MM.1S (cell line): ENCODE results near the gene RHOF.

Experiments used
- DNase-seq: peaks from one replicate; pipeline ENCODE4 v3.0.0-alpha.2; 2015
- H2AFZ ChIP-seq: fragments of 300-600 bp; sonication (generic); 2 replicates; pipeline ENCODE4 v1.6.0; 2016; ENCODE audit warnings: antibody characterized with exemption, low read length
- H3F3A ChIP-seq: fragments of 300-600 bp; sonication (generic); 2 replicates; pipeline ENCODE4 v1.6.1; 2016; ENCODE audit warnings: mild to moderate bottlenecking, antibody characterized with exemption, low read length, moderate library complexity, mixed read lengths; ENCODE audit not compliant: insufficient read depth
- H3K27ac ChIP-seq: fragments of 300-600 bp; sonication (generic); 2 replicates; pipeline ENCODE4 v1.5.1; 2016; ENCODE audit warnings: mild to moderate bottlenecking, low read length
- H3K27me3 ChIP-seq: fragments of 300-600 bp; sonication (generic); replicated peaks from 2 replicates; pipeline ENCODE4 v1.6.0; 2016; ENCODE audit warnings: low read length; ENCODE audit not compliant: insufficient read depth
- H3K36me3 ChIP-seq: fragments of 300-600 bp; sonication (generic); replicated peaks from 2 replicates; pipeline ENCODE4 v1.6.1; 2016; ENCODE audit warnings: mild to moderate bottlenecking, low read length, mixed read lengths; ENCODE audit not compliant: insufficient read depth
- H3K4me1 ChIP-seq: fragments of 300-600 bp; sonication (generic); 2 replicates; pipeline ENCODE4 v1.6.1; 2016; ENCODE audit warnings: low read length, mixed read lengths
- H3K4me2 ChIP-seq: fragments of 300-600 bp; sonication (generic); 2 replicates; pipeline ENCODE4 v1.6.0; 2016; ENCODE audit warnings: low read depth, low read length
- H3K4me3 ChIP-seq: fragments of 300-600 bp; sonication (generic); 2 replicates; pipeline ENCODE4 v1.5.1; 2016; ENCODE audit warnings: low read length, mixed read lengths
- H3K79me2 ChIP-seq: fragments of 300-600 bp; sonication (generic); 2 replicates; pipeline ENCODE4 v1.6.1; 2016; ENCODE audit warnings: mixed run types, low read length, mixed read lengths
- H3K9ac ChIP-seq: fragments of 300-600 bp; sonication (generic); 2 replicates; pipeline ENCODE4 v1.6.1; 2016; ENCODE audit warnings: low read length, mixed read lengths
- H3K9me2 ChIP-seq: fragments of 300-600 bp; sonication (generic); replicated peaks from 2 replicates; pipeline ENCODE4 v1.6.1; 2016; ENCODE audit warnings: mild to moderate bottlenecking, low read length, mixed read lengths; ENCODE audit not compliant: insufficient read depth
- H3K9me3 ChIP-seq: fragments of 300-600 bp; sonication (generic); replicated peaks from 2 replicates; pipeline ENCODE4 v1.6.1; 2016; ENCODE audit warnings: mild to moderate bottlenecking, low read length, mixed read lengths; ENCODE audit not compliant: insufficient read depth
- H4K20me1 ChIP-seq: fragments of 300-600 bp; sonication (generic); 2 replicates; pipeline ENCODE4 v1.6.1; 2016; ENCODE audit warnings: mild to moderate bottlenecking, low read length, moderate library complexity, mixed read lengths; ENCODE audit not compliant: insufficient read depth
- EZH2 ChIP-seq: fragments of 300-600 bp; sonication (generic); optimal IDR thresholded peaks from 2 replicates; pipeline ENCODE3; 2017; ENCODE audit warnings: low read depth, mild to moderate bottlenecking, antibody characterized with exemption, low read length, mixed read lengths
- EZH2phosphoT487 ChIP-seq: fragments of 300-600 bp; sonication (generic); IDR thresholded peaks from 2 replicates; pipeline ENCODE4 v1.6.1; 2018; ENCODE audit warnings: antibody characterized with exemption, low read length
- TF ChIP-seq, protein P1 (sequence below): fragments of 300-600 bp; sonication (generic); IDR thresholded peaks from 2 replicates; pipeline ENCODE4 v1.5.1; 2016; ENCODE audit warnings: antibody characterized with exemption, low read length, mixed read lengths

Gene RHOF

DNA sequence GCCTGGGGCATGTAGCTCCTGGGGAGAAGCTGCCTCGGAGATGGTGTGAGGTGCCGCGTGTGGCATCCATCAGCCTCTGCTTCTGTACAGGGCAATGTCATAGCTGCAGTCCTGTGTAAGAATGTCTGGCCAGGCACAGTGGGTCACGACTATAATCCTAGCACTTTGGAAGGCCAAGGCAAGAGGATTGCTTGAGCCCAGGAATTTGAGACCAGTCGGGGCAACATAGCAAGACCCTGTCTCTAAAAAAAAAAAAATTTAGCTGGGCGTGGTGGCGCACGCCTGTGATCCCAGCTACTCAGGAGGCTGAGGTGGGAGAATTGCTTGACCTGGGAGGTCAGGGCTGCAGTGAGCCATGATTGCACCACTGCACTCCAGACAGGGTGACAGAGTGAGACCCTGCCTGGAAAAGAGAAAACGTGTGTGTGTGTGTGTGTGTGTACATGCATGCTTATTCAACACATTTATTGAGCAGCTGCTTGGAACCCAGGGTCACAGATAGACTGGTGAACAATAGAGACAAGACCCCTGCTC is 24.1 kb downstream of the RHOF start:
- H3K79me2 ChIP-seq, result no peaks in the 10 kb centered on the region
- H3K9ac ChIP-seq, result no peak overlapping the region
- H2AFZ ChIP-seq, result no peak overlapping the region
- no peaks in the 10 kb centered on the region for H3K4me1 ChIP-seq
- no peak overlapping the region for H3K4me3 ChIP-seq
- H3K27ac ChIP-seq, result no peak overlapping the region
- TF ChIP-seq, protein P1, sequence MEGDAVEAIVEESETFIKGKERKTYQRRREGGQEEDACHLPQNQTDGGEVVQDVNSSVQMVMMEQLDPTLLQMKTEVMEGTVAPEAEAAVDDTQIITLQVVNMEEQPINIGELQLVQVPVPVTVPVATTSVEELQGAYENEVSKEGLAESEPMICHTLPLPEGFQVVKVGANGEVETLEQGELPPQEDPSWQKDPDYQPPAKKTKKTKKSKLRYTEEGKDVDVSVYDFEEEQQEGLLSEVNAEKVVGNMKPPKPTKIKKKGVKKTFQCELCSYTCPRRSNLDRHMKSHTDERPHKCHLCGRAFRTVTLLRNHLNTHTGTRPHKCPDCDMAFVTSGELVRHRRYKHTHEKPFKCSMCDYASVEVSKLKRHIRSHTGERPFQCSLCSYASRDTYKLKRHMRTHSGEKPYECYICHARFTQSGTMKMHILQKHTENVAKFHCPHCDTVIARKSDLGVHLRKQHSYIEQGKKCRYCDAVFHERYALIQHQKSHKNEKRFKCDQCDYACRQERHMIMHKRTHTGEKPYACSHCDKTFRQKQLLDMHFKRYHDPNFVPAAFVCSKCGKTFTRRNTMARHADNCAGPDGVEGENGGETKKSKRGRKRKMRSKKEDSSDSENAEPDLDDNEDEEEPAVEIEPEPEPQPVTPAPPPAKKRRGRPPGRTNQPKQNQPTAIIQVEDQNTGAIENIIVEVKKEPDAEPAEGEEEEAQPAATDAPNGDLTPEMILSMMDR, result no peak
- no peak for TF ChIP-seq EZH2phosphoT487
- TF ChIP-seq EZH2, result no peak
- DNase-seq, result no peak
- H3K4me2 ChIP-seq, result no peak overlapping the region
- H3F3A ChIP-seq, result no peaks in the 10 kb centered on the region
- no peaks in the 10 kb centered on the region for H3K9me2 ChIP-seq
- no peaks in the 10 kb centered on the region for H3K9me3 ChIP-seq
- no peaks in the 10 kb centered on the region for H3K36me3 ChIP-seq
- no peaks in the 10 kb centered on the region for H4K20me1 ChIP-seq
- H3K27me3 ChIP-seq, result no peaks in the 10 kb centered on the region

DNA sequence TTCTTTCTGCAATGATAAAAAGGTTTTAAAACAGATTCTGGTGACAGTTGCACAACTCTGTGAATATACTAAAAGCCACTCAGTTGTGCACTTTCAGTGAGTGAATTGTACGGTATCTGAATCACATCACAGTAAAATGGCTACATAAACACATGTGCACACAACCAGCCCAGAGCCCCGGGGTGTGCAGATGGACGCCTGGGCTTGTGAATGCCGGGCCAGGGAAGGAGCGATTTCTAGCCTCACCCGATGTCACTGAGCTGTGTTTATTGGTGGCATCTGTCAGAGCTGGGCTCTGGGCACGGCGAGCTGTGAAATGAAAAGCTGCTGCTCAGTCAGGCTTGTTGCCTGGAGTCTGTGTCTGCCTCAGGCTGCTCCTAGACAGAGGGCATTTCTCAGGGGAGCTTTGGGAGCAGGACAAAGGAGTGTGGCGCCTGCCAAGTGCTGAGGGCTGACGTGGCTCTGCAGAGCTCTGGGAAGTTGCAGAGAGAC is 25.9 kb downstream of the RHOF start:
- H4K20me1 ChIP-seq, result no peaks in the 10 kb centered on the region

DNA sequence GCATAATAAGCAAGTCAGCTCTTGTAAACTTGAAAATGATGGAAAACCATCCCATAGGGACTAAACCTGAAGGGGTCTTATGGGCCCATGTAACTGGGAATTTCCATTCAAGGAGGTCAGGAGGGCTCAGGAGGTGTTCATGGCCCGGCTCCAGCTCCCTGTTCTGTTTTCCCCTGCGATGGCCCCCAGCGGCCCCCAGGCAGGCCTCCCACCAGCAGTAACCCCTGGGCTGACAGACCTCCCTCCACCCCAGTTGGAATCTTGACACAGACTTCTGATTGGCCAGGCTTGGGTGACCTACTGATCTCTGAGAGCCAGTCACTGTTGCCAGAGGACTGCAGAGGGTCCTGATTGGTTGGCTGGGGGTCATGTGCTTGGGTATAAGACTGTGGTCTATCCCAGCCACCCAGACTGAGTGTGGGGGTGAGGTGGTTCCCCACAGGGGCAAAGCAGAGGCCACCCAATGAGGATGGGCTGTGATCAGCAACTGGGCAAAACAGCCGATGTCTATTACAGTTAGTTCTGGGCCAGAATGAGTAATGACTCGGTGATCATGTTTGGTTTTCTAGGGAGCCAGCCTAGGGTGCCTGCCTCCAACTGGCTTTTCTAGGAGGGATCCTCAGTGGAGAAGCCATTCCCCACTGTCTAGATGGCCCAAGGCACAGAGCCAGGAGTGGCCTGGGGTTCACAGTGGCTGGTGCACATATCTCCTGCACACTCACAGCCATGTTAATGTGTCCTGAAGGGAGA is 27.0 kb downstream of the RHOF start:
- no peak overlapping the region for H3K9ac ChIP-seq
- no peaks in the 10 kb centered on the region for H3K4me1 ChIP-seq
- H3K4me2 ChIP-seq, result no peak overlapping the region
- no peaks in the 10 kb centered on the region for H3K9me3 ChIP-seq
- H3K4me3 ChIP-seq, result no peak overlapping the region
- H3K9me2 ChIP-seq, result no peaks in the 10 kb centered on the region
- TF ChIP-seq, protein P1, result no peak
- TF ChIP-seq EZH2phosphoT487 (no peak), EZH2 (no peak)
- H3K27ac ChIP-seq, result no peak overlapping the region
- no peaks in the 10 kb centered on the region for H4K20me1 ChIP-seq
- H3K79me2 ChIP-seq, result no peaks in the 10 kb centered on the region
- no peaks in the 10 kb centered on the region for H3F3A ChIP-seq
- H3K36me3 ChIP-seq, result no peaks in the 10 kb centered on the region
- H2AFZ ChIP-seq, result no peak overlapping the region
- DNase-seq, result no peak
- no peaks in the 10 kb centered on the region for H3K27me3 ChIP-seq

More for the DNA sequence above, 25.9 kb downstream of the RHOF start:
- Histone ChIP-seq H3K27me3 (no peaks in the 10 kb centered on the region), H2AFZ (no peak overlapping the region), H3K9ac (no peak overlapping the region), H3K79me2 (no peaks in the 10 kb centered on the region), H3F3A (no peaks in the 10 kb centered on the region), H3K9me2 (no peaks in the 10 kb centered on the region), H3K4me1 (no peaks in the 10 kb centered on the region), H3K9me3 (no peaks in the 10 kb centered on the region), H3K27ac (no peak overlapping the region), H3K36me3 (no peaks in the 10 kb centered on the region), H3K4me2 (no peak overlapping the region), H3K4me3 (no peak overlapping the region)
- no peak for DNase-seq
- TF ChIP-seq EZH2phosphoT487, result no peak

DNA sequence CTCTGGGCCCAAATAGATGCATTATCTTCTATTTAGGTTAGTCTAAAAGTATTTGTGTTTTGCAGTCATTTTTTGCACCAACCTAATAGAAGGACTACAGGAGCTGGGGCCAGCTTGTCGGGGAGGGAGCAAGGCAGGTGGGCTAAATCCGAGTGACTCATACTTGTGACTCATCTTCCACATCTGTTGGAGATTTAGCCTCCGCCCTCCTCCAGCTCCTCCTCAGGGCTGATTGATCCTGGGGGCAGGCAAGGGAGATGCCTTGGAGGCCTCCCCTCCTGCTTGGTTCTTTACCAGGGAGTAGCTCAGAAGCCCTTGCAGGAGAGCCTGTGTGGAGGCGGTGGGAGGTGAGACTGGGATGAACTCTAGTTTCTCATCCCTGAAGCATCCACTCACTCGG is 27.9 kb downstream of the RHOF start:
- Histone ChIP-seq H3K9me3 (no peaks in the 10 kb centered on the region), H3K27me3 (no peaks in the 10 kb centered on the region), H3K79me2 (no peaks in the 10 kb centered on the region), H3K4me3 (no peak overlapping the region), H3F3A (no peaks in the 10 kb centered on the region), H3K4me2 (no peak overlapping the region), H3K9ac (no peak overlapping the region), H2AFZ (no peak overlapping the region), H3K27ac (no peak overlapping the region), H4K20me1 (no peaks in the 10 kb centered on the region), H3K4me1 (no peaks in the 10 kb centered on the region), H3K36me3 (no peaks in the 10 kb centered on the region), H3K9me2 (no peaks in the 10 kb centered on the region)
- no peak for TF ChIP-seq EZH2phosphoT487
- TF ChIP-seq, protein P1, result no peak
- no peak for TF ChIP-seq EZH2
- no peak for DNase-seq
